Activated T-cell treated with anti-CD3 and anti-CD28 coated beads, Interleukin-2, amount 50 U/mL, for 48 hours (primary cell): ENCODE results near the gene CYB5RL.
"Not testable (repeated sequence)": the region's sequence is repeated elsewhere in the genome, so short reads cannot be mapped to it uniquely, and the experiment has no call there.

Source experiments
- DNase-seq, 2 experiments: peaks; one replicate each; pipeline ENCODE4 v3.0.0-alpha.2; 2020

The CYB5RL gene

GRCh38 chr1:54186056-54186455 lies 13.8 kb downstream of the CYB5RL start:
- no peak for DNase-seq

DNA sequence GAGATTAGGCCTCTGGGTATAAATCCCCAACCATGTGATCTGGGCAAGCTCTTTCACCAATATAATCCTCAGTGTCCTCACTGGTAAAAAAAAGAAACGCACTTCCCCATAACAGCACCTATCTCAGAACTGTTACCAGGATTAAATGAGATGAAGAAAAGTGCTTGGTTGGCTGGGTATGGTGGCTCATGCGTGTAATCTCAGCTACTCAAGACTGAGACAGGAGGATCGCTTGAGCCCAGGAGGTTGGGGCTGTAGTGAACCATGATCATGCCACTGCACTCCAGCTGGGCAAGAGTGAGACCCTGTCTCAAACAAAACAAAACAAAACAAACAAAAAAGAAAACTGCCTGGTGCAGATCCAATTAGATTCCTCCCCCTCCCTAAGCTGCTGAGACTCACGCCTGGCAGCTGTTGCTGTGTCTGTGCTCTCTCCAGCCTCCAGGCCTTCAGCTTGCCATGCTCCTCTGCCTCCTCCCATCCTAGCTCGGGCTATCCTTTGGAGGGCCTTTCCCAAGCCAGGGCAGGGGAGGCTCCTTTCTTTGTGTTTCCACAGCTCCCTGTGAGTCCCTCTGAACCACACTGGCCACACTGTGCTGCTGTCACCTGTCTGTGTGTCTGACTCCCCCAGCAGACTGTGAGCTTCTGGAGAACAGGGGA lies 19.0 kb downstream of the CYB5RL start:
- no peak for DNase-seq

- DNase-seq, result no peak
These were observed 21.3 kb downstream of the CYB5RL start for GRCh38 chr1:54178296-54179070.

GRCh38 chr1:54177726-54178125 lies 22.1 kb downstream of the CYB5RL start:
- no peak for DNase-seq

- DNase-seq, result no peak
These were observed 23.1 kb downstream of the CYB5RL start for GRCh38 chr1:54176621-54177327.

GRCh38 chr1:54174106-54174505 lies 25.7 kb downstream of the CYB5RL start:
- DNase-seq, result no peak

DNA sequence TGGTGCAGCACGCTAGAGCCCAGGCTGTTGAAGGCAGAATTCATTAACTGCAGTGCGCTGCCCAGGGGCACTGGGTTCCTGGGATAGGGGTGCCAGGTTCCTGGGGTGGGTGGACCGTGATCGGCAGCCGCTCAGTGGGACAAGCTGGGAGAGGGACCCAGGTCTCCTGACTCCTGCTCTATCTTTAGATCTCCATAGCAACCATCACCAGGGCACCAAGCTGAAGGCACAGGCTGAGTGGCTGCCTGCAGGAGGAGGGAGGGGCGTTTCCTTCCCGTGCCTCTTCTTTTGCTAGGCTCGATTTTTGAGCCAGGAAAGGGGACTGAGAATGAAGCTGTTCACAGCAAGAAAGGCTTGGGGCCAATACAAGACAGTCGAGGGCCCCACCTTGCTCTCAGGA lies 26.1 kb downstream of the CYB5RL start:
- DNase-seq, result no peak

- no peak for DNase-seq
These were observed 26.9 kb downstream of the CYB5RL start for GRCh38 chr1:54172614-54173599.

GRCh38 chr1:54171606-54172005 lies 28.2 kb downstream of the CYB5RL start:
- DNase-seq, result no peak

DNA sequence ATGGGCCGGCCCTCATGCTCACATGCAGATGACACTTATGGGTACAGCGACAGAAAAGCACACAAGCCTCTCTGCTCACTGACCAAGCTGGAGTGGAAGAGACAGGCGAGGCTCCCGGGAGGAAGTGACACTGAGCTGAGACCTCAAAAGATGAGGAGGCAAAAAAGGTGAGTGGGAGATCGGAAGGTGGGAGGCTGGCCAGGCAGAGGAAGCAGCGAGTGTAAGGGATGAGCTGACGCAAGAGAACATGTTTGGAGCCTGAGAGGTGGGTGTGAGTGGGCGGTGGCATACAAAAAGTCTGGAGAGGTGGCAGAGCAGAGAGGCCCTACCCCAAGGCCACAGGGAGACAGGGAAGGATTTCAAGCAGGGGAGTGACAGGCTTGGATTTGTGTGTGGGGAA lies 28.8 kb downstream of the CYB5RL start:
- DNase-seq, result no peak

- DNase-seq, result no peak
These were observed 30.8 kb downstream of the CYB5RL start for GRCh38 chr1:54169068-54169467.

DNA sequence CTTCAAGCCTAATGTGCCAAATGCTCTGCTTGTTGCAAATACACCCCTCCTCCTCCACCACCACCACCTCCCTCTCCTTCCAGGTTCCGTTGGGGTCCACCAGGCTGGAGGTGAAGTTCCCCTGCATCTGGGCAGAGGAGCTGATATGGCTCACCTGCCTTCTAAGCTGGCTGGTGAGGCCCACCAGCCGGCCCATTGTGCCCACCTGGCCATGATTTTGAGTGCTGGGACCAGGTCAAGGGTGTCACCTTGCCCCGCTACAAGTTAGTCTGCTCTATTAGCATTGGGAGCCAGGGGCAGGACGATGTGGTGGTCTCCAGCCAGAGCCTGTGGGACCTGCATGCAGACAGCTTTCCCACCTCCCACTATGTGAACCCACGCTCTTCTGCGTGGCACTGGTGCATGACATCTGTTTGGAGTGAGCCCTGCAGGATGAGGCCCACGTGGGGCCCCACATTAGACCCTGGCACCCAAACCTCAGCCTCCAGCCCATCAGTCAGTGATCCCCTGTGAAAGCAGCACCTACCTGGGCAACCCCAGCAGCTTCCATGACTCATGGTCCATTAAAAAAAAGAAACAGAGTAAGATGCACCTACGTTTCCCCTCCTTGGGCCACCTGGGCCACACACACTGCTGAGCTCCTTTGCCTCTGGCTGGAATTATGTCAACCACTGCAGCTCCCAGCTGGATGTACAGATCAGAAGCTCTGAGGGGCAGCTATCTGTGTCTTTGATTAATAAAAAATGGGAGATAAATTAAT lies 31.4 kb downstream of the CYB5RL start:
- no peak for DNase-seq

- no peak for DNase-seq
These were observed 32.2 kb downstream of the CYB5RL start for GRCh38 chr1:54167422-54168139.

DNA sequence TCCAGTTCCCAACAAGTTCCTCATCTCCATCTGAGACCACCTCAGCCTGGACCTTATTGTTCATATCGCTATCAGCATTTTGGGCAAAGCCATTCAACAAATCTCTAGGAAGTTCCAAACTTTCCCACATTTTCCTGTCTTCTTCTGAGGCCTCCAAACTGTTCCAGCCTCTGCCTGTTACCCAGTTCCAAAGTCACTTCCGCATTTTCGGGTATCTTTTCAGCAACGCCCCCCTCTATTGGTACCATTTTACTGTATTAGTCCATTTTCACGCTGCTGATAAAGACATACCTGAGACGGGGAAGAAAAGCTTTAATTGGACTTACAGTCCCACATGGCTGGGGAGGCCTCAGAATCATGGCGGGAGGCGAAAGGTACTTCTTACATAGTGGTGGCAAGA lies 33.5 kb downstream of the CYB5RL start:
- not testable (repeated sequence) for DNase-seq

- DNase-seq, result no peak
These were observed 34.7 kb downstream of the CYB5RL start for GRCh38 chr1:54165146-54165545.

- DNase-seq, result no peak
These were observed 36.3 kb downstream of the CYB5RL start for GRCh38 chr1:54163573-54163972.

DNA sequence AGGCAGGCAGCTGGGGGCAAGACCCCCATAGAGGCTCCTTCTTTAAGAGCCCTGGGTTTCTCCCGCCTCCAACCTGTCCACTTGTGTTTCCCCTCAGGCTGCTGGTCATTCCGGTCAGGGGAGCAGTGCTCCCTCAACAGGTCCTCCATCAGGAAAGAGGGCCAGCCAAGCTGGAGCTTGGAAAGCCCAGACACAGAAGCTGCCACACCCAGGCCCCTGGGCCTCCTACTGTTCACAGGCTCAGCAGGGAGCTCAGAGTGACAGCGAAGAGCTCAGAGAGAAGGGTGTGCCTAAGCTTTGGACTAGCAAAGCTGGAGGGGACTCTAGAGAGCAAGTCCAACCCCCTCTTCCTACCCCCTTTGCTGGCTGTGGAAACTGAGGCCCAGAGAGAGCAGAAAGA lies 36.8 kb downstream of the CYB5RL start:
- DNase-seq, result no peak

DNA sequence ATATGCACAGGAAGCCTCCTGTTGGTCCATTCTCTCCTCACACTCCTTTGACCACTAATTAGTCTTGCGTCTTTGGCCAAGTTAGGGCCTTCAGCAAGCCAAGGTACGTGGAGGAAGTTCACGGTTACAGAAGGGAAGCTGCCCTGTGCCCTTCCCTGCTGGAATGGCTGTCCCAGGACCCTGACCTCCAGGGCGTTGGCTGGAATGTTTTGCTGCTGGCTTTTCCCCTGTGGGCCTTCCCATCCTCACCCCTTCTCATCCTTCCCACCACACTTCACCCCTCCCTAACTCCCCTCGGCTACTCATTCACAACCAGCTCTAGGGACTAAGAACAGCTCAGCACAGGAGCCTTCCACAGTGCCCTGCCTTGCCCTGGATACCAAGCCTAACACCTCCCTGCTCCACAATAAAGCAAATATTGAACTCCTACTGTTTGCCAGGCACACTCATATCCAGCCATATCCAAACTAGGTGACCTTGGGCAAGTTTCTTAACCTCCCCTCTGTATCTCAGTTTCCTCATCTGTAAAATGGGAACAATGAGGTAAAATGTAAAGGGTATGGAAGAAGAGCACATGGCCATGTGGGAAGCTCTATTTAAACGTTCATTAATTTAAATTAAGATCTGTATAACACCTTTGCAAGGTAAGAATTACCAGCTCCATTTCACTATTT lies 38.2 kb downstream of the CYB5RL start:
- no peak for DNase-seq

GRCh38 chr1:54160351-54160750 lies 39.5 kb downstream of the CYB5RL start:
- no peak for DNase-seq

DNA sequence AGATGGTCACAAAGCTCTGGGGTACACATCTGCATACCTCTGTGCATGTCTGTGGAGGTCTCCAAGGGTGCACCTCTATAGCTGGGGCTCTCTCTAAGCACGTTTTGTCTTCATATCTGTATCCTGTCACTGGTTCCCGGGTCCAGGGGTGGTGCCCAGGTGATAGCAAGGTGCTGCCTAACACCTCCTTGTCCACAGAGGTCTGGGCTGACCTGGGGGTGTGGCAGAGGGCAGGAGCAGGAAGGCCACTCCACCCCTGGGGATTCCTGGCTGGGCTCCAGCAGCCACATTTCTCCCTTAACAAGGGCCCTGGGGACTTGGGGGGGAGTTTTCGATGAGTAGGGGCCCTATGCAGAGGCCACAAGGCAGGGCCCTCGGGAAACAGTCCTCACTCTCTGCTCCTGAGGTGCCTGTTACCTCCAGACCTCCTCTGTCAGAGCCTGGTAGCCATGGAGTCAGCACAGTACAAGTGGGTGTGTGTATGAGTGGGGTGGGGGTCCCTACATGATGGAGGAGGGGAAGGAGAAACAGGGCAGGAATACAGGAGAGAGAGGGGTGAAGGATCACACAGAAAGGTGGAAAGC lies 40.0 kb downstream of the CYB5RL start:
- no peak for DNase-seq
